GM23248 (cell line): ENCODE data around the gene TNFRSF19.

Experiments used
- EZH2 ChIP-seq: fragments of 200-600 bp; sonication (generic); IDR thresholded peaks from 2 replicates; pipeline ENCODE4 v1.6.1; 2018; ENCODE audit warnings: antibody characterized with exemption, mild to moderate bottlenecking; ENCODE audit not compliant: insufficient read depth, poor library complexity, severe bottlenecking
- EZH2phosphoT487 ChIP-seq: fragments of 200-600 bp; sonication (generic); IDR thresholded peaks from 2 replicates; pipeline ENCODE4 v1.6.1; 2018; ENCODE audit warnings: antibody characterized with exemption, moderate library complexity, mild to moderate bottlenecking, low read depth; ENCODE audit not compliant: insufficient read depth

GRCh38 chr13:23609414-23609760 lies 39.2 kb downstream of the TNFRSF19 start:
- TF ChIP-seq EZH2 (no peak), EZH2phosphoT487 (no peak)
